Liver (tissue), 9 donors: Measurements from ENCODE around the gene GNAO1. TPM values are rescaled to one million over a fixed set of nuclear protein-coding genes. Genes with fewer than 3 reads are reported as not detected.
A peak's percentile ranks its signal among the peaks of the same experiment; 100 is the strongest.

Experiments
- DNase-seq: peaks from one replicate; pipeline ENCODE4 v3.0.0-alpha.2; 2017; ENCODE audit warnings: low spot score
- H3K27ac ChIP-seq, 2 donors: one replicate each; pipeline ENCODE4 v1.7.0; 2013; ENCODE audit warnings: inconsistent platforms in 2 of 2, low read length in 2 of 2, control low read depth in 1 of 2, low read depth in 1 of 2, mild to moderate bottlenecking in 1 of 2
- H3K27me3 ChIP-seq, 4 donors: one replicate each; pipeline versions ENCODE4 v1.6.1 to v1.7.0; 2013; ENCODE audit warnings: low read length in 3 of 4, inconsistent platforms in 1 of 4, mild to moderate bottlenecking in 1 of 4, moderate library complexity in 1 of 4; ENCODE audit not compliant: control insufficient read depth in 4 of 4, insufficient read depth in 4 of 4
- H3K36me3 ChIP-seq, 4 donors: one replicate each; pipeline versions ENCODE4 v1.6.1 to v1.7.0; 2013; ENCODE audit warnings: low read length in 3 of 4, mild to moderate bottlenecking in 3 of 4, low read depth in 1 of 4, moderate library complexity in 1 of 4; ENCODE audit not compliant: control insufficient read depth in 4 of 4, insufficient read depth in 3 of 4
- H3K4me1 ChIP-seq, 4 donors: one replicate each; pipeline versions ENCODE4 v1.6.1 to v1.7.0; 2013; ENCODE audit warnings: low read length in 3 of 4, mild to moderate bottlenecking in 3 of 4, moderate library complexity in 1 of 4; ENCODE audit not compliant: control insufficient read depth in 4 of 4, insufficient read depth in 4 of 4
- H3K4me3 ChIP-seq, 3 donors: one replicate each; pipeline versions ENCODE4 v1.6.1 to v1.7.0; 2013; ENCODE audit warnings: low read length in 3 of 3, control low read depth in 1 of 3, low read depth in 1 of 3, mild to moderate bottlenecking in 1 of 3
- H3K9ac ChIP-seq, 2 donors: one replicate each; pipeline ENCODE4 v1.7.0; 2013; ENCODE audit warnings: low read length in 2 of 2, mild to moderate bottlenecking in 2 of 2, moderate library complexity in 2 of 2, control low read depth in 1 of 2, low read depth in 1 of 2
- H3K9me3 ChIP-seq, 4 donors: one replicate each; pipeline versions ENCODE4 v1.6.1 to v1.7.0; 2013; ENCODE audit warnings: low read length in 3 of 4; ENCODE audit not compliant: control insufficient read depth in 4 of 4
- EGR1 ChIP-seq, 2 donors: IDR thresholded peaks; 2 replicates each; pipeline ENCODE4 v1.6.1; 2016 to 2018; ENCODE audit warnings: antibody characterized with exemption in 2 of 2, low read depth in 2 of 2
- FOXA1 ChIP-seq: IDR thresholded peaks from 2 replicates; pipeline ENCODE4 v1.6.1; 2016; ENCODE audit warnings: antibody characterized with exemption
- FOXA2 ChIP-seq: IDR thresholded peaks from 2 replicates; pipeline ENCODE4 v1.6.1; 2016; ENCODE audit warnings: antibody characterized with exemption
- GABPA ChIP-seq, 2 donors: IDR thresholded peaks in 1 of 2; conservative IDR thresholded peaks in 1 of 2; 2 replicates each; pipeline ENCODE4 v1.6.1; 2016; ENCODE audit warnings: antibody characterized with exemption in 2 of 2, mild to moderate bottlenecking in 1 of 2, moderate library complexity in 1 of 2
- HNF4A ChIP-seq, 2 donors: conservative IDR thresholded peaks; 2 replicates each; pipeline ENCODE4 v1.6.1; 2016; ENCODE audit warnings: antibody characterized with exemption in 2 of 2, mild to moderate bottlenecking in 2 of 2
- HNF4G ChIP-seq: IDR thresholded peaks from 2 replicates; pipeline ENCODE4 v1.6.1; 2016; ENCODE audit warnings: antibody characterized with exemption
- JUND ChIP-seq, 2 donors: IDR thresholded peaks; 2 replicates each; pipeline ENCODE4 v1.6.1; 2016; ENCODE audit warnings: antibody characterized with exemption in 2 of 2
- NR2F2 ChIP-seq: IDR thresholded peaks from 2 replicates; pipeline ENCODE4 v1.6.1; 2016; ENCODE audit warnings: antibody characterized with exemption
- RAD21 ChIP-seq, 2 donors: IDR thresholded peaks; 2 replicates each; pipeline ENCODE4 v1.6.1; 2016; ENCODE audit warnings: antibody characterized with exemption in 2 of 2, mild to moderate bottlenecking in 2 of 2
- RXRA ChIP-seq, 2 donors: IDR thresholded peaks; 2 replicates each; pipeline ENCODE4 v1.6.1; 2017 to 2018; ENCODE audit warnings: antibody characterized with exemption in 2 of 2, mild to moderate bottlenecking in 1 of 2
- SP1 ChIP-seq: IDR thresholded peaks from 2 replicates; pipeline ENCODE4 v1.6.1; 2018; ENCODE audit warnings: antibody characterized with exemption, mild to moderate bottlenecking
- TAF1 ChIP-seq: conservative IDR thresholded peaks from 2 replicates; pipeline ENCODE4 v1.6.1; 2016; ENCODE audit warnings: antibody characterized with exemption, mild to moderate bottlenecking
- YY1 ChIP-seq: IDR thresholded peaks from 2 replicates; pipeline ENCODE4 v1.6.1; 2016; ENCODE audit warnings: antibody characterized with exemption, mild to moderate bottlenecking
- WGBS: extraction: QIAGEN DNeasy Blood & Tissue Kit; methylation state at CpG from one replicate; pipeline ENCODE4 v1.1.7; 2013; 5-methylcytosine and 5-hydroxymethylcytosine counted together
- polyA plus RNA-seq, 2 donors: library from polyadenylated mRNA; stranded (reverse) in 1 of 2; unstranded in 1 of 2; fragments of 200-250 nt in 1 of 2; fragments of >200 nt in 1 of 2; fragmentation: Nextera tagmentation in 1 of 2; extraction: Ambion mirVana in 1 of 2; gene quantifications; one replicate each; pipeline versions ENCODE4 v1.2.1 to v1.2.3, GENCODE V29; 2013 to 2015
- total RNA-seq, 2 donors: library from RNA; depleted of rRNA; stranded (reverse); fragments of >200 nt; gene quantifications; one replicate each; pipeline ENCODE4 v1.2.3, GENCODE V29; 2014
- TF ChIP-seq, protein P1 (sequence below): fragments of 150-350 bp; IDR thresholded peaks from 2 replicates; pipeline ENCODE4 v1.5.1; 2017; ENCODE audit warnings: improper control_type of control experiment, low read depth, low read length; ENCODE audit not compliant: missing input control
- TF ChIP-seq, protein P2 (sequence below): IDR thresholded peaks from 2 replicates; pipeline ENCODE4 v1.6.1; 2016; ENCODE audit warnings: antibody characterized with exemption
- TF ChIP-seq, protein P3 (sequence below): IDR thresholded peaks from 2 replicates; pipeline ENCODE4 v1.6.1; 2016; ENCODE audit warnings: antibody characterized with exemption
- TF ChIP-seq, protein P4 (sequence below): IDR thresholded peaks from 2 replicates; pipeline ENCODE4 v1.6.1; 2016; ENCODE audit warnings: antibody characterized with exemption
- donor health status: healthy.
- donor health status: healthy.
- donor health status: healthy.
- donor health status: healthy.
- donor health status: healthy.

The GNAO1 gene
- total and polyA plus RNA-seq, 4 donors = 0.61 to 15.1 (median 7.0) TPM

- 95% methylated on average over 9 of the region's 9 CpGs for WGBS
- TF ChIP-seq, protein P1, sequence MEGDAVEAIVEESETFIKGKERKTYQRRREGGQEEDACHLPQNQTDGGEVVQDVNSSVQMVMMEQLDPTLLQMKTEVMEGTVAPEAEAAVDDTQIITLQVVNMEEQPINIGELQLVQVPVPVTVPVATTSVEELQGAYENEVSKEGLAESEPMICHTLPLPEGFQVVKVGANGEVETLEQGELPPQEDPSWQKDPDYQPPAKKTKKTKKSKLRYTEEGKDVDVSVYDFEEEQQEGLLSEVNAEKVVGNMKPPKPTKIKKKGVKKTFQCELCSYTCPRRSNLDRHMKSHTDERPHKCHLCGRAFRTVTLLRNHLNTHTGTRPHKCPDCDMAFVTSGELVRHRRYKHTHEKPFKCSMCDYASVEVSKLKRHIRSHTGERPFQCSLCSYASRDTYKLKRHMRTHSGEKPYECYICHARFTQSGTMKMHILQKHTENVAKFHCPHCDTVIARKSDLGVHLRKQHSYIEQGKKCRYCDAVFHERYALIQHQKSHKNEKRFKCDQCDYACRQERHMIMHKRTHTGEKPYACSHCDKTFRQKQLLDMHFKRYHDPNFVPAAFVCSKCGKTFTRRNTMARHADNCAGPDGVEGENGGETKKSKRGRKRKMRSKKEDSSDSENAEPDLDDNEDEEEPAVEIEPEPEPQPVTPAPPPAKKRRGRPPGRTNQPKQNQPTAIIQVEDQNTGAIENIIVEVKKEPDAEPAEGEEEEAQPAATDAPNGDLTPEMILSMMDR = no peak
- TF ChIP-seq EGR1 (IDR thresholded peaks at IDR 0.05; ENCODE audit: low read depth in 2 of 2) (no peak), RXRA (IDR thresholded peaks at IDR 0.05) (no peak), TAF1 (no peak), HNF4G (no peak), GABPA (IDR thresholded peaks at IDR 0.05 in 1 of 2, conservative IDR thresholded peaks at IDR 0.05 in 1 of 2) (no peak), SP1 (no peak)
- DNase-seq = no peak
- Histone ChIP-seq H3K27me3 (no peaks in the 10 kb centered on the region), H3K36me3 (peaks cover 0 to under 1% (median 0%) of the 10 kb centered on the region in 4 donors), H3K9ac (no peak overlapping the region), H3K27ac (no peak overlapping the region), H3K4me1 (peaks cover 0 to 10% (median 5%) of the 10 kb centered on the region in 4 donors), H3K9me3 (no peaks in the 10 kb centered on the region), H3K4me3 (no peak overlapping the region)
Observed at GRCh38 chr16:56355221-56355620, 163.9 kb downstream of the GNAO1 start.

- Histone ChIP-seq H3K4me1 (peaks cover 0 to 10% (median 5%) of the 10 kb centered on the region in 4 donors), H3K27me3 (no peaks in the 10 kb centered on the region), H3K36me3 (peaks cover 0 to 3% (median under 1%) of the 10 kb centered on the region in 4 donors), H3K4me3 (no peak overlapping the region), H3K9me3 (no peaks in the 10 kb centered on the region), H3K9ac (peak overlapping the region; percentile 21 to 41), H3K27ac (no peak overlapping the region)
- TF ChIP-seq, protein P2, sequence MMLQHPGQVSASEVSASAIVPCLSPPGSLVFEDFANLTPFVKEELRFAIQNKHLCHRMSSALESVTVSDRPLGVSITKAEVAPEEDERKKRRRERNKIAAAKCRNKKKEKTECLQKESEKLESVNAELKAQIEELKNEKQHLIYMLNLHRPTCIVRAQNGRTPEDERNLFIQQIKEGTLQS = no peak
- TF ChIP-seq TAF1 (no peak), RAD21 (IDR thresholded peaks at IDR 0.05) (no peak), GABPA (IDR thresholded peaks at IDR 0.05 in 1 of 2, conservative IDR thresholded peaks at IDR 0.05 in 1 of 2) (no peak)
- WGBS = 68% methylated on average over 14 of the region's 14 CpGs
- no peak for DNase-seq
Observed at GRCh38 chr16:56355786-56356275, 164.5 kb downstream of the GNAO1 start.

DNA sequence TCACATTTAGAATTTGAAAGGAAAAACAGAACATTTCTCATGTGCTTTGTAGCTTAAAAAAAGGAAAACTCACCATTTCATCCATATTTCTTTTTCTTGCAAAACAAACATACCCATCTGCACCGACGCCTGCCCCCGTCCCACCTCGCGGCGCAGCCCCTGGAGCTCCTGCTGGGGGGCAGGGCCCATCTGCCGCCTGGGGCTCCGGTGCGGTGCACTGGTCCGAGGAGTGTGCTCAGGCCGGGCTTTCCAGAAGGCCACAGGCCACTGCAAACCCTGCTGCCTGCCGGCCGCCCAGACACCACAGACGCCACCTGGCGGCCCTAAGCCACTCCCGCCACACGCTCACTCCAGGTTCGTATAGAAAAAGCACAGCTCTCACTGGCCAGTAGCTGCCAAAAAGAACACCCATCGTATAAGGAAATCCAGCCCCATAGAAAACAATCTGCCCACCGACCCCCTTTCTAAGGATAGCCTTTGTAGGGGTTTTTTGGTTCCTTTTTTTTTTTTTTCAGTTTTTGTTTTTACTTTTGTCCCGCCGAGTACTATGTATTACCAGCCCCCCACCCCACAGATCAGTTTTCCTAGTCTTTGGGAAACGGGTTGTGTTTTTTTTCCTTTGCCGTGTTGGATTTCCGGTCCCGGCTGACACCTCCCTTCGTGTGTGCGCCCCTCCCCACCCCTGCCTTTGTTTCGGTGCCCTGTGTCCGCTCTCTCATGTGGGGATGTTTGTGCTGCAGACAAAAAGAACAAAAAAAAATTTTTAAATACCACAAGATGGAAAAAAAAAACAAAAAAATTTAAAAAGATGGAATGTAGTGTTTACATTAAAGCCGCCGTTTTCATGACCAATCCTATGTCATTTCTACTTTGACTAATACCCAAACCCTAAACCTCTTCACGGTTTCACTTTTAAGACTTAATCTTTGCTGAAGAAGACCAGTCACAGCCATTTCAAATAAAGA is 165.3 kb downstream of the GNAO1 start:
- 4% methylated on average over 33 of the region's 33 CpGs for WGBS
- TF ChIP-seq RXRA (IDR thresholded peaks at IDR 0.05) (peak; percentile 14 to 27), YY1 (peak; percentile 66), FOXA2 (peak; percentile 17), EGR1 (IDR thresholded peaks at IDR 0.05; ENCODE audit: low read depth in 2 of 2) (no peak), GABPA (IDR thresholded peaks at IDR 0.05 in 1 of 2, conservative IDR thresholded peaks at IDR 0.05 in 1 of 2) (no peak), JUND (IDR thresholded peaks at IDR 0.05) (peak in 1 of 2 donors; percentile 8), HNF4G (no peak), SP1 (peak; percentile 41), HNF4A (conservative IDR thresholded peaks at IDR 0.05) (peak in 1 of 2 donors; percentile 54), RAD21 (IDR thresholded peaks at IDR 0.05) (peak; percentile 90 to 91), TAF1 (no peak), NR2F2 (peak; percentile 48), FOXA1 (no peak)
- TF ChIP-seq, protein P3, sequence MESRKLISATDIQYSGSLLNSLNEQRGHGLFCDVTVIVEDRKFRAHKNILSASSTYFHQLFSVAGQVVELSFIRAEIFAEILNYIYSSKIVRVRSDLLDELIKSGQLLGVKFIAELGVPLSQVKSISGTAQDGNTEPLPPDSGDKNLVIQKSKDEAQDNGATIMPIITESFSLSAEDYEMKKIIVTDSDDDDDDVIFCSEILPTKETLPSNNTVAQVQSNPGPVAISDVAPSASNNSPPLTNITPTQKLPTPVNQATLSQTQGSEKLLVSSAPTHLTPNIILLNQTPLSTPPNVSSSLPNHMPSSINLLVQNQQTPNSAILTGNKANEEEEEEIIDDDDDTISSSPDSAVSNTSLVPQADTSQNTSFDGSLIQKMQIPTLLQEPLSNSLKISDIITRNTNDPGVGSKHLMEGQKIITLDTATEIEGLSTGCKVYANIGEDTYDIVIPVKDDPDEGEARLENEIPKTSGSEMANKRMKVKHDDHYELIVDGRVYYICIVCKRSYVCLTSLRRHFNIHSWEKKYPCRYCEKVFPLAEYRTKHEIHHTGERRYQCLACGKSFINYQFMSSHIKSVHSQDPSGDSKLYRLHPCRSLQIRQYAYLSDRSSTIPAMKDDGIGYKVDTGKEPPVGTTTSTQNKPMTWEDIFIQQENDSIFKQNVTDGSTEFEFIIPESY = no peak
- TF ChIP-seq, protein P4, sequence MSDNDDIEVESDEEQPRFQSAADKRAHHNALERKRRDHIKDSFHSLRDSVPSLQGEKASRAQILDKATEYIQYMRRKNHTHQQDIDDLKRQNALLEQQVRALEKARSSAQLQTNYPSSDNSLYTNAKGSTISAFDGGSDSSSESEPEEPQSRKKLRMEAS = no peak
- TF ChIP-seq, protein P1 = peak; percentile 83
- TF ChIP-seq, protein P2 = no peak

More for the DNA sequence above, 165.3 kb downstream of the GNAO1 start:
- Histone ChIP-seq H3K36me3 (peaks cover 0 to 3% (median under 1%) of the 10 kb centered on the region in 4 donors), H3K4me1 (peaks cover 0 to 10% (median 5%) of the 10 kb centered on the region in 4 donors), H3K27ac (peak overlapping the region; percentile 0 to 37), H3K4me3 (peak overlapping the region in 2 of 3 donors; percentile 32 to 54), H3K27me3 (no peaks in the 10 kb centered on the region), H3K9ac (peak overlapping the region in 1 of 2 donors; percentile 82), H3K9me3 (no peaks in the 10 kb centered on the region)
- peak; percentile 77 for DNase-seq
